Erythroblast (primary cell): ENCODE results near the gene MORC2.

ENCODE experiments used
- GATA1 ChIP-seq: IDR thresholded peaks from 2 replicates; pipeline ENCODE4 v1.6.1; 2011; ENCODE audit warnings: low read depth, mild to moderate bottlenecking, control low read depth, low read length, moderate library complexity
- POLR2A ChIP-seq: IDR thresholded peaks from 2 replicates; pipeline ENCODE4 v1.6.1; 2011; ENCODE audit warnings: mild to moderate bottlenecking, low read length

DNA sequence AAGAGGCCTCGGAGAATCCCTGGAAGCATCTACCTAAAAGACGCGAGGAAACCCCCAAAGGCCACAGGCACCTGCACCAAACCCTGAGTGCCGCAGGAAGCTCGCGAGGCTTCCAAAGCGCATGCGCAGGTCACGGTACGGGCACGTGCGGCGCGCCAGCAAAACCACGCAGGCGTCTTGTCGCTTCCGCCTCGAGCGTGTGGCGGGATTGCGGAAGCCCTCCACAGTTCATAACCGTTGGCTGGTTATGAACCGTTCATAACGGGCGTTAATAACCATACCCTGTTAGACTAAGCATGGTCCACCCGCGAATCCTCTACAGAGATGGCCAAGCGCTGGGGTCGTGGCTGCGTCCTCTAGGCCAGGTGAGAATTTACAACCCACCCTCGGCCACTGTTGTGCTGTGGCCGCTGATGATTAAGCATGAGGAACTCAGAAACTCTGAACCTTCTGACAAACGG is 46.4 kb downstream of the MORC2 start:
- TF ChIP-seq POLR2A (peak; percentile 46), GATA1 (no peak)
